Tibial artery (tissue), 4 donors: ENCODE results near the gene MPEG1.
A peak's percentile ranks its signal among the peaks of the same experiment; 100 is the strongest.

ENCODE experiments used
- DNase-seq, 2 donors: peaks; one replicate each; pipeline ENCODE4 v3.0.0-alpha.2; 2019
- H3K27ac ChIP-seq, 2 donors: fragments of 200-600 bp; sonication (generic) in 1 of 2; 1 replicate in 1 of 2; 2 replicates in 1 of 2; pipeline ENCODE4 v1.5.1; 2018 to 2019; ENCODE audit warnings: mild to moderate bottlenecking in 1 of 2
- H3K27me3 ChIP-seq, 2 donors: fragments of 200-600 bp; sonication (generic) in 1 of 2; one replicate each; pipeline versions ENCODE4 v1.5.1 to v1.6.0; 2016 to 2019
- H3K36me3 ChIP-seq, 3 donors: fragments of 200-600 bp; sonication (generic) in 2 of 3; one replicate each; pipeline ENCODE4 v1.5.1; 2016 to 2019; ENCODE audit warnings: mild to moderate bottlenecking in 2 of 3
- H3K4me1 ChIP-seq, 4 donors: fragments of 200-600 bp; sonication (generic) in 2 of 4; 1 replicate in 3 of 4; 2 replicates in 1 of 4; pipeline ENCODE4 v1.5.1; 2016 to 2019
- H3K4me3 ChIP-seq, 2 donors: fragments of 200-600 bp; sonication (generic) in 1 of 2; 1 replicate in 1 of 2; 2 replicates in 1 of 2; pipeline ENCODE4 v1.5.1; 2018 to 2019; ENCODE audit warnings: mild to moderate bottlenecking in 2 of 2
- H3K9me3 ChIP-seq, 3 donors: fragments of 200-600 bp; sonication (generic) in 1 of 3; one replicate each; pipeline ENCODE4 v1.5.1; 2016 to 2019
- CTCF ChIP-seq, 2 experiments: fragments of 200-600 bp in 1 of 2; fragments of 450-650 bp in 1 of 2; IDR thresholded peaks; one replicate each; pipeline ENCODE4 v1.5.1; 2017 to 2019; ENCODE audit warnings: antibody characterized with exemption in 2 of 2, mild to moderate bottlenecking in 1 of 2, moderate library complexity in 1 of 2
- intact Hi-C: fragments of 100-400 bp; cut with DNase I; formaldehyde crosslinking; loops from one replicate; pipeline ENCODE4 v1.15.0; 2023; ENCODE audit warnings: low total_unique reads

Gene MPEG1

GRCh38 chr11:59206635-59207034, 6.1 kb downstream of the MPEG1 start:
- H3K36me3 ChIP-seq = peaks cover 0 to 13% (median 0%) of the 10 kb centered on the region in 3 donors
- peaks cover 0 to 20% (median 13%) of the 10 kb centered on the region in 4 donors for H3K4me1 ChIP-seq
- peak in 1 of 2 experiments; percentile 18 for TF ChIP-seq CTCF (IDR thresholded peaks at IDR 0.05)
- intact Hi-C loops = loop anchor here (2.0 kb wide), 1 partner anchor 34 kb away; the partner anchor contains the start of gene DTX4
- no peak overlapping the region for H3K4me3 ChIP-seq
- H3K27ac ChIP-seq = no peak overlapping the region
- H3K9me3 ChIP-seq = no peaks in the 10 kb centered on the region
- DNase-seq = no peak
- no peaks in the 10 kb centered on the region for H3K27me3 ChIP-seq

DNA sequence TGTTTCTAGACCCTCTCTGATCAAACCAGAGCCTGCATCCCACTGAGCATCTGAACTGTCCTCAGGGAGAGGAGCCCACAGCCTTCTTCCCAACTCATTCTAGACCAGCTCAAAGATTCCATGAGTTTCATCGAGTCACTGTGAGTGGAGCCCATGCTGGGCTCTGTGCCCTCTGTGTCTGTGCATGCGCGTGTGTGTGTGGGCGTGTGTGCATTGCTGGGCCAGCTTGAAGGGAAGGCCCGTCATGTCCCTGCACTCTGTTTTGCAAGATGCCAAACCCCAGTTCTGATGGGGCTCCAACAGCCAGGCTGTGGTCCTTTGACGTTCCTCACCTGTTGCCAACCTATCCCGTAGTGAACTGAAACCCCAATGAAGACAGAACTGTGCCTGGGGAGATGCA, 7.1 kb downstream of the MPEG1 start:
- TF ChIP-seq CTCF (IDR thresholded peaks at IDR 0.05) = no peak
- no peak overlapping the region for H3K4me3 ChIP-seq
- DNase-seq = no peak
- intact Hi-C loops = loop anchor here (2.0 kb wide), 1 partner anchor 33 kb away; the partner anchor contains the start of gene DTX4
- peaks cover 0 to 24% (median 21%) of the 10 kb centered on the region in 4 donors for H3K4me1 ChIP-seq
- no peaks in the 10 kb centered on the region for H3K27me3 ChIP-seq
- H3K36me3 ChIP-seq = peaks cover 0 to 13% (median 0%) of the 10 kb centered on the region in 3 donors
- no peak overlapping the region for H3K27ac ChIP-seq
- no peaks in the 10 kb centered on the region for H3K9me3 ChIP-seq

DNA sequence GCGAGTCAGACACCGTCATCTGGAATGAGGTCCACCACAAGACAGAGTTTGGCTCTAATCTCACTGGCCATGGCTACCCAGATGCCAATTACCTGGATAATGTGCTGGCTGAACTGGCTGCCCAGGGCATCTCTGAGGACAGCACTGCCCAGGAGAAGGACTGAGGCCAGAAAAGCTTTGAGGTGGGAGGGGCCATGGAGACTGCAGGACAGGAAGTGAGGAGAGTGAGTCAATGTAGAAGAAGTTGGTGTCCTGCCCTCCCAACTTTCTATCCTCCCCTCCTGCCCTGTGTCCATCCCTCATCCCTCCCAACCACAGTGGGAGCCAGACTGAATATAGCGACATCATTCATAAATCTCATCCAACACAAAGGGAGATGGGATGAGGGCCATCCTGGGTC, 8.0 kb downstream of the MPEG1 start:
- intact Hi-C loops = no loop called here
- no peak for TF ChIP-seq CTCF (IDR thresholded peaks at IDR 0.05)
- Histone ChIP-seq H3K9me3 (no peaks in the 10 kb centered on the region), H3K4me3 (no peak overlapping the region), H3K27ac (no peak overlapping the region), H3K36me3 (peaks cover 0 to 13% (median 0%) of the 10 kb centered on the region in 3 donors), H3K4me1 (peaks cover 0 to 33% (median 28%) of the 10 kb centered on the region in 4 donors), H3K27me3 (no peaks in the 10 kb centered on the region)
- DNase-seq = no peak

- H3K9me3 ChIP-seq = no peaks in the 10 kb centered on the region
- no peak overlapping the region for H3K4me3 ChIP-seq
- intact Hi-C loops = no loop called here
- peaks cover 0 to 13% (median 0%) of the 10 kb centered on the region in 3 donors for H3K36me3 ChIP-seq
- no peak for TF ChIP-seq CTCF (IDR thresholded peaks at IDR 0.05)
- H3K27me3 ChIP-seq = no peaks in the 10 kb centered on the region
- H3K4me1 ChIP-seq = peaks cover 0 to 41% (median 31%) of the 10 kb centered on the region in 4 donors
- no peak overlapping the region for H3K27ac ChIP-seq
- no peak for DNase-seq
Measured at GRCh38 chr11:59201353-59201752, 11.4 kb downstream of the MPEG1 start.

GRCh38 chr11:59200423-59200746, 12.3 kb downstream of the MPEG1 start:
- H3K9me3 ChIP-seq = no peaks in the 10 kb centered on the region
- peaks cover 0 to 41% (median 31%) of the 10 kb centered on the region in 4 donors for H3K4me1 ChIP-seq
- no peak overlapping the region for H3K4me3 ChIP-seq
- no peaks in the 10 kb centered on the region for H3K27me3 ChIP-seq
- TF ChIP-seq CTCF (IDR thresholded peaks at IDR 0.05) = no peak
- peak overlapping the region in 1 of 2 donors; percentile 23 for H3K27ac ChIP-seq
- peaks cover 0 to 8% (median 0%) of the 10 kb centered on the region in 3 donors for H3K36me3 ChIP-seq
- no peak for DNase-seq
- intact Hi-C loops = no loop called here
